Trophoblast cell (in vitro differentiated cells and primary cell): ENCODE results near the gene C5AR2.

Experiments
- DNase-seq, 2 donors: peaks; one replicate each; pipeline ENCODE4 v3.0.0-alpha.2; 2016
- H2AFZ ChIP-seq: 2 replicates; pipeline ENCODE4 v1.6.1; 2013; ENCODE audit warnings: low read length, moderate library complexity, mild to moderate bottlenecking; ENCODE audit not compliant: insufficient read depth, poor library complexity
- H2AK5ac ChIP-seq: 2 replicates; pipeline ENCODE4 v1.6.1; 2013; ENCODE audit warnings: mild to moderate bottlenecking, low read length
- H2BK120ac ChIP-seq: 2 replicates; pipeline ENCODE4 v1.6.1; 2013; ENCODE audit warnings: low read length, mild to moderate bottlenecking, moderate library complexity; ENCODE audit not compliant: insufficient read depth, poor library complexity
- H2BK12ac ChIP-seq: 2 replicates; pipeline ENCODE4 v1.6.1; 2013; ENCODE audit warnings: mild to moderate bottlenecking, low read length, moderate library complexity
- H2BK5ac ChIP-seq: 2 replicates; pipeline ENCODE4 v1.6.1; 2013; ENCODE audit warnings: low read length, low read depth, moderate library complexity, mild to moderate bottlenecking; ENCODE audit not compliant: poor library complexity
- H3K14ac ChIP-seq: 2 replicates; pipeline ENCODE4 v1.6.1; 2013; ENCODE audit warnings: mild to moderate bottlenecking, low read length
- H3K18ac ChIP-seq: 2 replicates; pipeline ENCODE4 v1.6.1; 2013; ENCODE audit warnings: mild to moderate bottlenecking, low read length
- H3K23ac ChIP-seq: 2 replicates; pipeline ENCODE4 v1.6.1; 2013; ENCODE audit warnings: low read length
- H3K27ac ChIP-seq: 2 replicates; pipeline ENCODE4 v1.5.1; 2013; ENCODE audit warnings: low read depth, mild to moderate bottlenecking, inconsistent platforms, low read length, moderate library complexity
- H3K27me3 ChIP-seq: 2 replicates; pipeline ENCODE4 v1.6.1; 2013; ENCODE audit warnings: inconsistent platforms, mild to moderate bottlenecking, low read length, moderate library complexity; ENCODE audit not compliant: insufficient read depth
- H3K36me3 ChIP-seq, 2 experiments: 1 replicate in 1 of 2; 2 replicates in 1 of 2; pipeline ENCODE4 v1.6.1; 2013; ENCODE audit warnings: low read length in 2 of 2, mild to moderate bottlenecking in 2 of 2, moderate library complexity in 1 of 2; ENCODE audit not compliant: insufficient read depth in 2 of 2, control insufficient read depth in 1 of 2
- H3K4ac ChIP-seq: 2 replicates; pipeline ENCODE4 v1.6.1; 2013; ENCODE audit warnings: low read depth, mild to moderate bottlenecking, low read length, moderate library complexity
- H3K4me1 ChIP-seq, 2 experiments: 1 replicate in 1 of 2; 2 replicates in 1 of 2; pipeline ENCODE4 v1.6.1; 2013; ENCODE audit warnings: low read length in 2 of 2, mild to moderate bottlenecking in 2 of 2, moderate library complexity in 1 of 2; ENCODE audit not compliant: insufficient read depth in 2 of 2, control insufficient read depth in 1 of 2
- H3K4me2 ChIP-seq: 2 replicates; pipeline ENCODE4 v1.6.1; 2013; ENCODE audit warnings: inconsistent platforms, mild to moderate bottlenecking, low read length, moderate library complexity
- H3K4me3 ChIP-seq: 2 replicates; pipeline ENCODE4 v1.5.1; 2013; ENCODE audit warnings: mild to moderate bottlenecking, low read depth, low read length, inconsistent platforms
- H3K79me1 ChIP-seq: one replicate; pipeline ENCODE4 v1.6.1; 2013; ENCODE audit warnings: low read length
- H3K79me2 ChIP-seq: 2 replicates; pipeline ENCODE4 v1.6.1; 2013; ENCODE audit warnings: low read length, mild to moderate bottlenecking; ENCODE audit not compliant: control insufficient read depth, insufficient read depth, poor library complexity
- H3K9ac ChIP-seq: 2 replicates; pipeline ENCODE4 v1.6.1; 2013; ENCODE audit warnings: mild to moderate bottlenecking, low read length
- H3K9me3 ChIP-seq: 2 replicates; pipeline ENCODE4 v1.6.1; 2013; ENCODE audit warnings: low read depth, mild to moderate bottlenecking, control low read depth, inconsistent platforms, low read length; ENCODE audit not compliant: insufficient read depth
- H4K12ac ChIP-seq: 2 replicates; pipeline ENCODE4 v1.6.1; 2013; ENCODE audit warnings: low read depth, mild to moderate bottlenecking, low read length, moderate library complexity
- H4K8ac ChIP-seq: 2 replicates; pipeline ENCODE4 v1.6.1; 2013; ENCODE audit warnings: low read depth, mild to moderate bottlenecking, low read length, moderate library complexity
- H4K91ac ChIP-seq: one replicate; pipeline ENCODE4 v1.6.1; 2013; ENCODE audit warnings: low read depth, mild to moderate bottlenecking, low read length, moderate library complexity
- WGBS: extraction: QIAGEN DNeasy Blood & Tissue Kit; methylation state at CpG from one replicate; pipeline ENCODE4 v1.1.7; 2013; ENCODE audit warnings: missing lambda C conversion rate; ENCODE audit not compliant: insufficient read length, insufficient coverage; ENCODE audit errors: extremely low coverage; 5-methylcytosine and 5-hydroxymethylcytosine counted together

Gene C5AR2

DNA sequence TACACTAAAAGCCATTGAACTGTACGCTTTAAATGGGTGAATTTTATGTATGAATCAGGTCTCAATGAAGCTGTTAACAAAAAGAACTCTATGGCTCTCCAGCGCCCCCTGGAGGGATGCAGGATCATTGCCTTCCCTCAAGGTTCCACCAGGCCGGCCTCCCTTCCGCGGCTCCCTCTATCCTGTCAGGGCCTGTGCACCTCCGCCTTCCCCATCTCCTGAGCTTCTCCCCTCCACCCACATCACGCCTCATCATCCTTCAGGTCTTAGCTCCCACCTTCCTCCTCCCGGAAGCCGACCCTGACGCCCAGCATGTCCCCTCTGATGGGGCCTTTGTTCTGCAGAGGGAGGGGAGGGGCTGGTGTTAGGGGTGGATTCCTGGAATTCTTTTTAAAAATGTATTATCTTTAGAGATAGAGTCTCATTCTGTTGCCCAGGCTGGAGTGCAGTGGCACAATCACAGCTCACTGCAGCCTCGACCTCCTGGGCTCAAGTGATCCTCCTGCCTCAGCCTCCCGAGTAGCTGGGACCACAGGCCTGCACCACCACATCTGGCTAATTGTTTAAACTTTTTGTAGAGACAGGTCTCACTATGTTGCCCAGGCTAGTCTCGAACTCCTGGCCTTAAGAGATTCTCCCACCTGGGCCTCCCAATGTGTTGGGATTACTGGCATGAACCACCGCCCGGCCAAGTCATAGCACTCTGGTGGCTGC lies 59.7 kb downstream of the C5AR2 start:
- Histone ChIP-seq H3K79me1 (no peaks in the 10 kb centered on the region), H3K4me3 (no peak overlapping the region), H3K79me2 (no peaks in the 10 kb centered on the region), H3K36me3 (no peaks in the 10 kb centered on the region), H3K27ac (no peak overlapping the region), H2BK5ac (no peak overlapping the region), H2AFZ (no peak overlapping the region), H3K18ac (no peak overlapping the region), H2BK12ac (no peak overlapping the region), H2BK120ac (no peak overlapping the region), H4K91ac (no peak overlapping the region), H3K4me1 (no peaks in the 10 kb centered on the region), H4K12ac (no peak overlapping the region), H3K4me2 (no peak overlapping the region), H3K14ac (no peak overlapping the region), H3K9me3 (peaks cover 2% of the 10 kb centered on the region), H4K8ac (no peak overlapping the region), H3K27me3 (no peaks in the 10 kb centered on the region), H3K4ac (no peak overlapping the region), H3K23ac (no peak overlapping the region), H2AK5ac (no peak overlapping the region), H3K9ac (no peak overlapping the region)
- WGBS, result no CpG with 5 or more reads among the region's 15 CpGs
- DNase-seq, result peak; percentile 73 to 85
